ENCODE data around the gene P2RX5. TPM values are rescaled to one million over a fixed set of nuclear protein-coding genes. Genes with fewer than 3 reads are reported as not detected.

The P2RX5 gene
- total RNA-seq, 6 experiments from 2014 or later = 5.2 to 16.1 (median 7.0) TPM

DNA sequence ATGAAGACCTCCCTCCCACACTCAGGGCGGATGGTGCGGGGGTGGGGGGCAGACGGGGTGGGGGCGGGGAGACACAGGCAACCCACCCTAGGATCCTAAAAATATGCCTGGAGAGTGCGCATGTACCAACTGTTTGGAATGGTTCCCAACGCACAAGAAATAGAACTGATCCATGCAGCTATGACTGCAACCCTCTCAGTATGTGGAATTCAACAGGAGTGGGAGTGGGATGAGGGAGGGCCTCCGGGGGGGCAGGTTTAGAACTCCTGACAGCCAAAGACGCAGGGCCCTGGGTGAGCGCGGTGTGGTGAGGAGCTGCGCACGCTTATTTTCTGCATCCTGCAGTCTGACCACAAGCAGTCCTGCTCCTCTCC lies 1.1 kb upstream of the P2RX5 start:
- H3K36me3 Mint-ChIP-seq (ENCODE audit: low read depth) = peaks cover 7% of the 10 kb centered on the region
- H3K27me3 Mint-ChIP-seq (ENCODE audit: insufficient read depth) = peaks cover 5% of the 10 kb centered on the region
- DNase-seq = no peak
- H3K4me3 Mint-ChIP-seq = no peak overlapping the region
- TF ChIP-seq, protein P1, sequence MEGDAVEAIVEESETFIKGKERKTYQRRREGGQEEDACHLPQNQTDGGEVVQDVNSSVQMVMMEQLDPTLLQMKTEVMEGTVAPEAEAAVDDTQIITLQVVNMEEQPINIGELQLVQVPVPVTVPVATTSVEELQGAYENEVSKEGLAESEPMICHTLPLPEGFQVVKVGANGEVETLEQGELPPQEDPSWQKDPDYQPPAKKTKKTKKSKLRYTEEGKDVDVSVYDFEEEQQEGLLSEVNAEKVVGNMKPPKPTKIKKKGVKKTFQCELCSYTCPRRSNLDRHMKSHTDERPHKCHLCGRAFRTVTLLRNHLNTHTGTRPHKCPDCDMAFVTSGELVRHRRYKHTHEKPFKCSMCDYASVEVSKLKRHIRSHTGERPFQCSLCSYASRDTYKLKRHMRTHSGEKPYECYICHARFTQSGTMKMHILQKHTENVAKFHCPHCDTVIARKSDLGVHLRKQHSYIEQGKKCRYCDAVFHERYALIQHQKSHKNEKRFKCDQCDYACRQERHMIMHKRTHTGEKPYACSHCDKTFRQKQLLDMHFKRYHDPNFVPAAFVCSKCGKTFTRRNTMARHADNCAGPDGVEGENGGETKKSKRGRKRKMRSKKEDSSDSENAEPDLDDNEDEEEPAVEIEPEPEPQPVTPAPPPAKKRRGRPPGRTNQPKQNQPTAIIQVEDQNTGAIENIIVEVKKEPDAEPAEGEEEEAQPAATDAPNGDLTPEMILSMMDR (IDR thresholded peaks at IDR 0.05) = no peak
- peaks cover 6% of the 10 kb centered on the region; the same call in 1 of the 2 replicates for H3K4me1 Mint-ChIP-seq (ENCODE audit: low read depth)
- H3K27ac Mint-ChIP-seq = no peak overlapping the region
- peaks cover 15% of the 10 kb centered on the region for H3K9me3 Mint-ChIP-seq

DNA sequence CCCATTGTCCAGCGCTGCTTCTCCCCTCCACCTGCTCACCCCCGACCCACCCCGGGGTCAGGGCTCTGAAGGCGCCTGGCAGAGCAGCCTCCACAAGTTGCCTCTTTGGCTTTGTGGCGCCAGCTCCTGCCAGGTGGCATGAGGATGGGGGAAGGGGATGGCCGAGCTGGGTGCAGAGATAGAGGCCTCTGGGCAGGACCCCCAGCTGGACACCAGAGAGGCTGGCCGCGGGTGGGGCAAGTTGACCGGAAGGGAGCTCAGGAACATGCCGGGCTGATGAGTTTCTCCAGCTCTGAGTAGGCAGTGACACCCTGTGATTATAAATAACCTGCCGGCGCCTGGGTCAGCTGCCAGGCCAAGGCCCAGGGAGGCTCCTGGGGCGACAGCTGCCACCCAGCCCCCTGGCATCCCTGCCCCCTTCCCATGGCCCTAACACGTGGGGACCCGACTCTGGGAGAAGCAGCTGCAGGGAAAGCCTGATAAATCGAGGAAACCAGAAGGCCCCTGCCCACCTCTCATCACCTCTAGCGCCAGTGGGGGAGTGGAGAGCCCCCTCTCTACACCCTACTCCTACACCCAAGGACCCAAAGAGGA lies 729 bp downstream of the P2RX5 start:
- TF ChIP-seq, protein P1 (IDR thresholded peaks at IDR 0.05) = no peak
- Mint-ChIP-seq H3K27ac (no peak overlapping the region), H3K36me3 (ENCODE audit: low read depth) (peaks cover 5% of the 10 kb centered on the region; the same call in 1 of the 2 replicates), H3K4me1 (ENCODE audit: low read depth) (peaks cover 6% of the 10 kb centered on the region; the same call in 1 of the 2 replicates), H3K9me3 (peaks cover 12% of the 10 kb centered on the region), H3K27me3 (ENCODE audit: insufficient read depth) (peaks cover 5% of the 10 kb centered on the region), H3K4me3 (peak overlapping the region; percentile 81)
- DNase-seq = no peak

DNA sequence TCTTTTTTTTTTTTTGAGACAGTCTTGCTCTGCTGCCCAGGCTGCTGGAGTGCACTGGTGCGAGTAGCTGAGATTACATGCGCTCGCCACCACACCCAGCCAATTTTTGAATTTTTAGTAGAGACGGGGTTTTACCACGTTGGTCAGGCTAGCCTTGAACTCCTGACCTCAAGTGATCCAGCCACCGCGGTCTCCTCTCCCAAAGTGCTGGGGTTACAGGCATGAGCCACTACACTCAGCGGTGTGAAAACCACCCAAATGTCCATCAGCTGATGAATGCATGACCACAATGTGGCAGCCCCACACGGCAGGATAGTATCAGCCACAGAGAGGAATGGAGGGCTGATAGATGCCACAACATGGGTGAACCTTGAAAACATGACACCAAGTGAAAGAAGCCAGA lies 2.1 kb downstream of the P2RX5 start:
- peaks cover 5% of the 10 kb centered on the region for H3K27me3 Mint-ChIP-seq (ENCODE audit: insufficient read depth)
- H3K9me3 Mint-ChIP-seq = peaks cover 12% of the 10 kb centered on the region
- peaks cover 5% of the 10 kb centered on the region; the same call in 1 of the 2 replicates for H3K36me3 Mint-ChIP-seq (ENCODE audit: low read depth)
- peaks cover 6% of the 10 kb centered on the region; the same call in 1 of the 2 replicates for H3K4me1 Mint-ChIP-seq (ENCODE audit: low read depth)
- H3K27ac Mint-ChIP-seq = no peak overlapping the region
- no peak overlapping the region for H3K4me3 Mint-ChIP-seq
- no peak for DNase-seq
- TF ChIP-seq, protein P1 (IDR thresholded peaks at IDR 0.05) = no peak

DNA sequence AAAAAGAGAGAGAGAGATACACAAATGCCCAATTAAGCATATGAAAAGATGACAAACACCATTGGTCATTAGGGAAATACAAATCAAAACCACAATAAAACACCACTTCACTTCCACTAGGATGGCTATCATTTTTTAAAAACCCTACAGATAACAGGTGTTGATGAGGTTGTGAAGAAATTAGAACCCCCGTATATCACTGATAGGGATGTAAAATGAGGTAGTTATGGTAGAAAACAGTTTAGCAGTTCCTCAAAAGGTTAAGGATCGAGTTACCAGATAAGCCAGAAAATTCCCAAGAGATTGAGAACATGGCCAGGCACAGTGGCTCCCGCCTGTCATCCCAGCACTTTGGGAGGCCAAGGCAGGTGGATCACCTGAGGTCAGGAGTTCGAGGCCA lies 2.8 kb downstream of the P2RX5 start:
- Mint-ChIP-seq H3K4me3 (no peak overlapping the region), H3K36me3 (ENCODE audit: low read depth) (peaks cover 5% of the 10 kb centered on the region; the same call in 1 of the 2 replicates), H3K27ac (no peak overlapping the region), H3K9me3 (peaks cover 8% of the 10 kb centered on the region), H3K27me3 (ENCODE audit: insufficient read depth) (peaks cover 5% of the 10 kb centered on the region), H3K4me1 (ENCODE audit: low read depth) (peaks cover 6% of the 10 kb centered on the region; the same call in 1 of the 2 replicates)
- DNase-seq = no peak
- TF ChIP-seq, protein P1 (IDR thresholded peaks at IDR 0.05) = no peak

DNA sequence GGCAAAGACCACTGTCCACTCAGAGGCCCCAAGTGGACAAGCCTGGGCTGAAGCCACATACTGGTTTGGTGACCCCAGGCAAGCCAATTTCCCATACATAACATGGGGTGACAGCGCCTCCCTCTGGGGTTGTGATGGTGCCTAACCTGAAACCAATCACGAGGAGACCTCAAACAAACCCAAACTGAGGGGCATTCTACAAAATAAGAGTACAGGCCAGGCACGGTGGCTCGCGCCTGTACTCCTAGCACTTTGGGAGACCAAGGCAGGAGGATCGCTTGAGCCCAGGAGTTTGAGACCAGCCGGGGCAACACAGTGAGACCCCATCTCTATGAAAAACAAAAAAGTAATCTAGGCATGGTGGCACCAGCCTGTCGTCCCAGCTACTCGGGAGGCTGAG lies 3.6 kb downstream of the P2RX5 start:
- TF ChIP-seq, protein P1 (IDR thresholded peaks at IDR 0.05) = peak; percentile 41
- no peak for DNase-seq
- peaks cover 2% of the 10 kb centered on the region for H3K27me3 Mint-ChIP-seq (ENCODE audit: insufficient read depth)
- H3K36me3 Mint-ChIP-seq (ENCODE audit: low read depth) = no peaks in the 10 kb centered on the region
- peaks cover 6% of the 10 kb centered on the region; the same call in 1 of the 2 replicates for H3K4me1 Mint-ChIP-seq (ENCODE audit: low read depth)
- peaks cover under 1% of the 10 kb centered on the region; the same call in 1 of the 2 replicates for H3K9me3 Mint-ChIP-seq
- H3K4me3 Mint-ChIP-seq = no peak overlapping the region
- H3K27ac Mint-ChIP-seq = no peak overlapping the region
